HG02973 (cell line): ENCODE data around the gene BMPR1B.
"Not testable (repeated sequence)": the region's sequence is repeated elsewhere in the genome, so short reads cannot be mapped to it uniquely, and the experiment has no call there.

ENCODE experiments used
- ATAC-seq: cut with Tn5 transposase; IDR thresholded peaks from one replicate; pipeline ENCODE4 v1.9.1; 2021; ENCODE audit warnings: moderate library complexity; ENCODE audit not compliant: unreplicated experiment

The BMPR1B gene

DNA sequence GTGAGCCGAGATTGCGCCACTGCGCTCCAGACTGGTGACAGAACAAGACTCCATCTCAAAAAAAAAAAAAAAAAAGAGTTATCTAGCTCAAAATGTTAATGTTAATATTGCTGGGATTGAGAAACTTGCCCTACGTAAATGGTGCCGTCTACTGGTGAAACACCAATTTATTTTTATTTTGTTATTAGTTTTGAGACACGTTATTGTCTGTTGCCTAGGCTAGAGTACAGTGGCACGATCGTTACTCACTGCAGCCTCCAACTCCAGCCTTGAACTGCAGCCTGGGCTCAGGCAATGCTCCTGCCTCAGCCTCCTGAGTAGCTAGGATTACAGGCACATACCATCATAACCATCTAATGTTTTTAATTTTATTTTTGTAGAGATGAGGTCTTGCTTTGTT lies 262.8 kb downstream of the BMPR1B start:
- ATAC-seq, result no peak

GRCh38 chr4:95021099-95021498 lies 263.3 kb downstream of the BMPR1B start:
- no peak for ATAC-seq

DNA sequence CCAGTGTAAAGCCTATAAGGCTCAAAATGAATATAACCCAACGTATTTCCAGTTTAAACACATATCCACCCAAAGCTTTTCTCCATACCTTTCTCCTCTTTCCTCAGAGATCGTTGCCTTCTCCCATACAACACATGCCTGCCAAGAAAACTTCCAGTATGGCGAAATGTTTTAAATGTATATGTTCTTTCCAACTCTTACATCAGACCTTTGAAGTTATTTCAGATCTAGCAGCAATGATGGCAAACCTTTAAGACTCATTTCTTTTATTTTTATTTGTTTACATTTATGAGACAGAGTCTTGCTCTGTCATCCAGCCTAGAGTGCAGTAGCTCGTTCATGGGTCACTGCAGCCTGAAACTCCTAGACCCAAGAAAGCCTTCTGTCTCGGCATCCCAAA lies 265.4 kb downstream of the BMPR1B start:
- no peak for ATAC-seq

GRCh38 chr4:95027905-95028618 lies 270.3 kb downstream of the BMPR1B start:
- ATAC-seq, result no peak

GRCh38 chr4:95038791-95039190 lies 281.0 kb downstream of the BMPR1B start:
- no peak for ATAC-seq

DNA sequence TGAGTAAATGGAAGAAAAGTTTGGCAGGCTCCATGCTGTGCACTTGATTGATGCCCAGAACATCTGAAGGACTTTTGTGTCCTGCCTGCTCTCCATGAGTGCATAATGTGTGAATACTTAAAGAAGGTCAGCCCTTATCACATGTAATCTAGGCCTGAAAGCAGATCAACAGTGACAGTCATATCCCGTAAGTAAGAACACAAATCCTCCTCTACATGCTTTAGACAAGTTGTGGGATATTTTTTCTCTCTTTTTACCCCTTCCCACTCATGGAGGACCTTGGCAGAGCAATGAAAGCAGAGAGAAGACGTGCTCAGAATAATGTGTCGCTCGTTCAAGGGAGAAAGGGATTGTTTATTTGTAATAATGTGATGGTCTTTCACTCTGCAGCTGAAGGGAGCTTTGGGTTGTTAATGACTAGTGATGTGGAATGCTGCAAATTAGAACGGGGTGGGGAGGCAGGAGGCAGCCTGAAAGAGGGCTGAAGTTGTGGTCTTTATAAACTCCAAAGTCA lies 286.6 kb downstream of the BMPR1B start:
- no peak for ATAC-seq

GRCh38 chr4:95045429-95045828 lies 287.7 kb downstream of the BMPR1B start:
- ATAC-seq, result no peak

DNA sequence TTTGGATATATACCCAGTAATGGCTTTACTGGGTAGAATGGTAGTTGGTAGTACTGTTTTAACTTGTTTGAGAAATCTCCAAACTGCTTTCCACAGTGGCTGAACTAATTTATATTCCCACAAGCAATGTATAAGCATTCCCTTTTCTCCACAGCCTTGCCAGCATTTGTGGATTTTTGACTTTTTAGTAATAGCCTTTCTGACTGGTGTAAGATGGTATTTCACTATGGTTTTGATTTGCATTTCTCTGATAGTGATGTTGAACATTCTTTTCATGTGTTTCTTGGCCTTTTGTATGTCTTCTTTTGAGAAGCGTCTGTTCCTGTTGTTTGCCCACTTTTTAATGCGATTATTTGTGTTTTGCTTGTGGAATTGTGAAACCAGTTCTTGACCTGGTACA lies 290.5 kb downstream of the BMPR1B start:
- ATAC-seq, result no peak

GRCh38 chr4:95049551-95050233 lies 291.9 kb downstream of the BMPR1B start:
- ATAC-seq, result no peak

- ATAC-seq, result no peak
These were observed 293.4 kb downstream of the BMPR1B start for GRCh38 chr4:95050980-95051701.

DNA sequence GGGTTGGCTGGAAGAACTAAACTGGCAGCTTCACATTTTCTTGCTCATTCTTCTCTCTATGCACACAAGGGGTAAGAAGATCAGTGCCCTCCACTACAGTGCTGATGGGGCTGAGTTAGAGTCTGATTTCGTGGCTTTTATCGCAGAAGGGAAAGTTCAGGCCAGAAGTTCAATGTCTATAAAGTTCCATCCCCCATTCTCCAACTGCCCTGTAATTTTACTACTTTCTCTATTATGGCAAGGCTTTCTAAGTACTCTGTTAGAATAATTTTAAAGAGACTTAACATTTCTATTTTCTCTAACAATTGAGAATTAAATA lies 293.9 kb downstream of the BMPR1B start:
- ATAC-seq, result no peak

- no peak for ATAC-seq
These were observed 301.2 kb downstream of the BMPR1B start for GRCh38 chr4:95058991-95059390.

DNA sequence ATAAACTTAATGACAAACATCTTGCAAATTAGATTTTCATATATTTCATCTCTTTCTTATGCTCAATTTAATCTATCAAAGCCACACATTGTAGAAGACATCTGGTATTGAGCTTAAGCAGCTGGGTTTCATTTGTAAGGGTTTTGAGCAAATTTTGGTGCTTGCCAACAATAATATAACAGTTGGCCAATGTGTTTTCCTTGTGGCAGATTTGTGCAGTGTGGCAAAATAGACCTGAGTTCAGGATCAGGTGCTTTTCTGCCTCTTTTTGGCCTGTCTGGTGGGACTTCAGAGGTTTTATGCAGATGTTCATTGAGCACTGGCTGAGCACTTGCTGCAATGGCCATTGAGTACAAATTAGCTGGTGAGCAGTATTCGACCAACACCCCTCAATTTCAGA lies 301.9 kb downstream of the BMPR1B start:
- no peak for ATAC-seq

- ATAC-seq, result peak; percentile 51
These were observed 303.5 kb downstream of the BMPR1B start for GRCh38 chr4:95061220-95061619.

DNA sequence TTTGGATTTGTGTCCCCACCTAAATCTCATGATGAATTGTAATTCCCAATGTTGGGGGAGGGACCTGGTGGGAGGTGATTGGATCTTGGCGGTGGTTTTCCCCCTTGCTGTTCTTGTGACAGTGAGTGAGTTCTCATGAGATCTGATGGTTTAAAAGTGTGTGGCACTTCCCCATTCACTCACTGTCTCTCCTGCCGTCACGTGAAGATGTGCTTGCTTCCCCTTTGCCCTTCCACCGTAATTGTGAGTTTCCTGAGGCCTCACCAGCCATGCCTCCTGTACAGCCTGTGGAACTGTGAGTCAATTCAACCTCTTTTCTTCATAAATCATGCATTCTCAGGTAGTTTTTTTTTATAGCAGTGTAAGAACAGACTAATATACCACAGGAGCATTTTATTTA lies 304.0 kb downstream of the BMPR1B start:
- ATAC-seq, result not testable (repeated sequence)

DNA sequence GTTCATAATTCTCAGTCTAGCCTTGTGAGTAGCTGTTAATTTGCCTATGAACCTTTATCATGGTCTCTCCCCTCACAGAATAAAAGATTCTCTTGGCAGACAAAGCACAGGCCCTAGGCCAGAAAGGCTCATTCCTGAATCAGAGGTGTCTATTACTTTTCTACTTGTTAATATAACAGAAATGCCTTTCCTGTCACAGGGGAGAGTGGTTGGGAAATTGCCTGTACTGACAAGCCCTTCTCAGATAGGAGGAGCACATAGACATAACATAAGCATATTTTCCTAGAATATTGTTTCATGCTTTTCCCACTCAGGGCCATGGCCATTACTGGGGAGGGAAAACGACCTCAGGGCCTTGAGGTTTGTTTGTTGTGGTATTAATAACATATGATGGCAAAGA lies 308.3 kb downstream of the BMPR1B start:
- ATAC-seq, result no peak

- no peak for ATAC-seq
These were observed 310.6 kb downstream of the BMPR1B start for GRCh38 chr4:95068401-95068800.

DNA sequence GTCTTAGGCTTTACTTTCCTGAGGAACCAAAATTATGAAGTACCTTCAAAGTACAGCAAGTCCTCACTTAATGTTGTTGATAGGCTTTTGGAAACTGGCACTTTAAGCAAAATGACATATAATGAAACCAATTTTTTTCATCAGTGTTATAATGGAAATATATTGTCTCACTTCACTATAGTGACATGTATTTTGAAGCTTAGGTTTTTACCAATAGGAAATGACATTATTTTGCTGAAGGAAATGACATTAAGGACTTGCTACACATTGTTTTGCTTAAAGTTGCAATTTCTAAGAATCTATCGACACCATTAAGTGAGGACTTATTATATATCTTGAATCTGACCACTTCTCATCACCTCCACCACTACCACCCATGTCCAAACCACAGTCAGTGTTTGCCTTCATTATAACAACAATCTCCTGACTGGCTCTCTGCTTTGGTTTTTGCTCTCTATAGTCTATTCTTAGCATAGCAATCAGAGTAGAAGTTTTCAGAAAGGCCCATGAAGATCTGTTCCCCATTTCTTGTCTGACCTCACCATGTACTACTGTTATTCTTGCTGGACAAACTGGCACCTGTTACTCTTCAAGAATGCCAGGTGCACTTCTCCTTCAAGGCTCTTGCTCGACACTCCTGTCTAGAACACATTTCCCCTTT lies 311.2 kb downstream of the BMPR1B start:
- no peak for ATAC-seq

- ATAC-seq, result no peak
These were observed 314.1 kb downstream of the BMPR1B start for GRCh38 chr4:95071851-95072250.

- no peak for ATAC-seq
These were observed 315.9 kb downstream of the BMPR1B start for GRCh38 chr4:95073646-95074045.

DNA sequence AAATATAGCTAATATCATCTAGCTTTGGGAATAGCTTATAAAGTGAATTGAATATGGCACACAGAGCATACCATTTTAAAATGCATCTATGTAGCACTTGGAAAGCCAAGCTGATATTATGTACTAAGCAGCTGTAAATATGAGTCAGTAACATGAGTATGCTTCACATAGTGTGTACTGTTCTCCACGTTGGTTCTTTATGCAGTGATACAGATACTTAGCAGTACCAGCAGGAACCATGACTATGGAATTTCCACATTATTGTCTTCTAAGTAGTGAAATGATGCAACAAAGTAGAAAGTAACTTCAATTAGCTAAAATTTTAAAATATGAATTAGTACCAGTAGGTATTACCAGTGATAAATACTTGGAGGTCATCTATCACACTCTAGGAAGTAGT lies 320.1 kb downstream of the BMPR1B start:
- ATAC-seq, result no peak
